HG02623 (cell line): ENCODE results near the gene GPR26.

Experiments
- ATAC-seq: cut with Tn5 transposase; IDR thresholded peaks from one replicate; pipeline ENCODE4 v1.9.1; 2021; ENCODE audit warnings: moderate library complexity; ENCODE audit not compliant: unreplicated experiment

Gene GPR26

GRCh38 chr10:123645016-123645415 lies 21.1 kb upstream of the GPR26 start:
- ATAC-seq: no peak

GRCh38 chr10:123645615-123646014 lies 20.5 kb upstream of the GPR26 start:
- ATAC-seq: no peak

- no peak for ATAC-seq
Measured at GRCh38 chr10:123648595-123648994, 17.6 kb upstream of the GPR26 start.

GRCh38 chr10:123649676-123650075 lies 16.5 kb upstream of the GPR26 start:
- ATAC-seq: no peak

- ATAC-seq: no peak
Measured at GRCh38 chr10:123651421-123652047, 14.6 kb upstream of the GPR26 start.

- ATAC-seq: no peak
Measured at GRCh38 chr10:123655751-123656150, 10.4 kb upstream of the GPR26 start.

GRCh38 chr10:123663522-123663921 lies 2.6 kb upstream of the GPR26 start:
- no peak for ATAC-seq

GRCh38 chr10:123665491-123666286 lies 466 bp upstream of the GPR26 start:
- no peak for ATAC-seq

GRCh38 chr10:123669886-123670285 lies 3.7 kb downstream of the GPR26 start:
- no peak for ATAC-seq

GRCh38 chr10:123673198-123673597 lies 7.0 kb downstream of the GPR26 start:
- ATAC-seq: no peak

GRCh38 chr10:123674741-123675140 lies 8.6 kb downstream of the GPR26 start:
- ATAC-seq: no peak

- no peak for ATAC-seq
Measured at GRCh38 chr10:123675811-123676210, 9.7 kb downstream of the GPR26 start.

- no peak for ATAC-seq
Measured at GRCh38 chr10:123677556-123677955, 11.4 kb downstream of the GPR26 start.

GRCh38 chr10:123678376-123678775 lies 12.2 kb downstream of the GPR26 start:
- ATAC-seq: no peak

- ATAC-seq: no peak
Measured at GRCh38 chr10:123681285-123681684, 15.1 kb downstream of the GPR26 start.

GRCh38 chr10:123682477-123682876 lies 16.3 kb downstream of the GPR26 start:
- ATAC-seq: no peak

GRCh38 chr10:123683459-123683858 lies 17.3 kb downstream of the GPR26 start:
- no peak for ATAC-seq

GRCh38 chr10:123683865-123684264 lies 17.7 kb downstream of the GPR26 start:
- ATAC-seq: no peak

GRCh38 chr10:123685260-123685659 lies 19.1 kb downstream of the GPR26 start:
- ATAC-seq: no peak

- ATAC-seq: no peak
Measured at GRCh38 chr10:123687758-123688157, 21.6 kb downstream of the GPR26 start.

- ATAC-seq: no peak
Measured at GRCh38 chr10:123689880-123690279, 23.7 kb downstream of the GPR26 start.

- ATAC-seq: no peak
Measured at GRCh38 chr10:123703195-123703790, 37.1 kb downstream of the GPR26 start.
